22Rv1 (cell line): ENCODE results near the gene PKD2.

ENCODE experiments used
- CTCF ChIP-seq: fragments of 450-650 bp; IDR thresholded peaks from 2 replicates; pipeline ENCODE4 v1.5.1; 2017; ENCODE audit warnings: mild to moderate bottlenecking
- ZFX ChIP-seq: fragments of 450-650 bp; IDR thresholded peaks from 2 replicates; pipeline ENCODE4 v1.6.1; 2017; ENCODE audit warnings: antibody characterized with exemption, borderline replicate concordance

GRCh38 chr4:88030565-88031310, 23.3 kb downstream of the PKD2 start:
- no peak for TF ChIP-seq CTCF
- no peak for TF ChIP-seq ZFX
